Hematopoietic multipotent progenitor cell treated with erythropoietin and hydrocortisone succinate and interleukin-3 and kit ligand, for 4 days (in vitro differentiated cells): ENCODE results near the gene PIK3CG.

Experiments
- DNase-seq: peaks from one replicate; pipeline ENCODE4 v3.0.0-alpha.2; 2015

Gene PIK3CG

DNA sequence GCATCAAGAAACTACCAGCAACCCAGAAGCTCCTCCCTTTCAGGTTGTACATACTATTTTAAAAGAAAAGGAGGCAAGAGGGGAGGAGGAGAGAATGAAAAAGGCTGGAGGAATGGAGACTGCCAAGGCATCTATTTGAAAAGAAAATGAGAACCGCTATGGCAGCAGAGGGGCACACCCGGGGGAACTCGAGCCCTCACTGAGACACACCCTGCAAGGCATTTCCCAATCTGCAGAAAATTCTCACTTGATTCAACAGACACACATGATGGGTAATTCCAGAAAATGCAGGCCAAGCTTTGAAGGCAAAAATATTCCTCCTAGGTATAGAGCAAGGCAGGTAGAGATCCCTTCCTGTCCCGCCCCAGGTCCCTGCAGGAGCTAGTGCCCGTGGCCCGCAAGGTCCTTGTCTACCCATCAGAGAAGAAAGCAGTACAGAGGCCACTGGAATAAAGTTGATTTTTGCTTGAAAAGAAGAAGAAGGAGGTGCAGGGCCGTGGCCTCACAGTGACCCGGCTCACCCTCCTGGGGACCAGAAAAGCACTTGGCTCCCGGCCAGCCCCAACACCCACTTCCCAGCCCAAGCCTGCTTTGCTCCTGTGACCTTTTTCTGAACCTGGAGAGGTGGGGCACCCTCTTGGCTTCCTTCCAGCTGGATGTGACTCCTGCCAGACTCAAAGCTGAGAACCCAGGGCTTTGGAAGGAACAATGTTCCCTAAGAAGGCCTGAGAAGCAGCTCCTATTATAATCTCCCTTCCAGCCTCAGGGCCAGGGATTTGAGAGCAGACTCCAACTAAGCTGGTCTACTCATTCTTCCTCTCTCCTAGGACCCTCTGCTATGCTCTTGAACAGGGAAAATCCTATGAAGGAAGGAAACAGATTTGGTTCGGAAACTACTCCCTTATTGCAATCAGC is 6.2 kb upstream of the PIK3CG start:
- DNase-seq, result peak; percentile 54

DNA sequence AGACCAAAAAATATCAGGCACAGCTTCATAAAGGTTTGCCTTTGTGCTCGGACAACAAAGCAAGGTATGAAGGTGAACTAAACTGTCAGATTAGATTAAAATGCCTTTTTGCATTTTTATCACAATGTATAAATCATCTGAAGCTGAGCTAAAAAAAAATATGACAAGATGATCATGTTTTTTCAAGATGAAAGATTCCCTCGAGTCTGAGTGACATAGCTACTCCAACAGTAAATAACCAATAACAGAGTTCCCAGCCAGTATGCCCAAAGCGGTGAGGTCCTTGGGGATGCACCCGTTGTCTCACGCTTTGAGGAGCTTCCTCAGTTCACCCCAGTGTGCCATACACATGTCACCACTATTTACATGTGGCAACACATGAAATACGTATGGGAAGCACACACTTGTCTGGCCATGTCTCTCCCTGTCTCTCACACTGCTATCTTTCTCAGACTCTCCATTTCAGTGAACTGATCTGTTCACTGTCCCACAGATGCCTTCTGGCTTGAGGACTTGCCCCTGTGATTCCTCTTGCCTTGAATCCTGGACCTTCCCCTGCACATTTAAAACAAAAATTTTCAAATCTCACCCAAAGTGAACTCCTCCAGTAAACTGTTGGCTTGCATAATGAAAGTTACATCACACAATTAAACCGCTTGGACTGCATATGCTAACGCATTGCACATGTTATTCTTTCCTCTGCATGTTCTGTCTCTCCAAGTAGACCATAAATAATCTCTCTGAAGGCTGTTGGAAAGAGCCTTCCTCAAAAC is 2.6 kb upstream of the PIK3CG start:
- peak; percentile 57 for DNase-seq

DNA sequence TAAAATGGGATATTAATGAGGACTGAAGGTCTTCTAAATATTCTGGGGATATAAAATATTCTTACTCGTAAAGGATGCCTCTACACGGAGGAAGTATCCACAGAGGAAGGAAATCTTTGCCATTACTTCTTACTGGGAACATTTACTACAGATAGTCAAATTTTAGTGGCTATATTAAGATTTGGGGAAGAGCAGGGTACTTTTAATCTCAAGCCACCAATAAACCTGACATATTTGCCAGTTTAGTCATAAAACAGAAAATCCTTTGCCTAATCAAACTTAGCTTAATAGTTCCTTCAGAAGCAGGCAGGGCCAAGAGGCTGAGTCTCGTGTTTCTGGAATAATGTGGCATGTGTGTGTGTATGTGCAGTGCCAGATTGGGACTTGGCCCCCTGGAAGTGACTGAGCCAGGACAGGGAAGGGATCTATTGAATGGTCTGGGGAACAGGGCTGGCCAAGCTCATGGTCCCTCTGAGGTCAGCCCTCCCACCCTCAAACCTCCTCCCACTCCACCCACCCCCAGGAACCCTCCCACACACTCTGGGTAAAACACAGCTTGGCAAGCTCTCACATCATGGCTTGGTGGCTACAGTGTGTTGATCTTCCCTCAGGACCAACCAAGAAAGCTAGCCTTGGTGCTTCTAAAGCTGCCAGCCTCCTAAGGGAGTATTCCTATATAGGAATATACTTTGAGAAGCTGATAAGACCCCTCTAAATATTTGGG is 1.6 kb upstream of the PIK3CG start:
- DNase-seq, result no peak

DNA sequence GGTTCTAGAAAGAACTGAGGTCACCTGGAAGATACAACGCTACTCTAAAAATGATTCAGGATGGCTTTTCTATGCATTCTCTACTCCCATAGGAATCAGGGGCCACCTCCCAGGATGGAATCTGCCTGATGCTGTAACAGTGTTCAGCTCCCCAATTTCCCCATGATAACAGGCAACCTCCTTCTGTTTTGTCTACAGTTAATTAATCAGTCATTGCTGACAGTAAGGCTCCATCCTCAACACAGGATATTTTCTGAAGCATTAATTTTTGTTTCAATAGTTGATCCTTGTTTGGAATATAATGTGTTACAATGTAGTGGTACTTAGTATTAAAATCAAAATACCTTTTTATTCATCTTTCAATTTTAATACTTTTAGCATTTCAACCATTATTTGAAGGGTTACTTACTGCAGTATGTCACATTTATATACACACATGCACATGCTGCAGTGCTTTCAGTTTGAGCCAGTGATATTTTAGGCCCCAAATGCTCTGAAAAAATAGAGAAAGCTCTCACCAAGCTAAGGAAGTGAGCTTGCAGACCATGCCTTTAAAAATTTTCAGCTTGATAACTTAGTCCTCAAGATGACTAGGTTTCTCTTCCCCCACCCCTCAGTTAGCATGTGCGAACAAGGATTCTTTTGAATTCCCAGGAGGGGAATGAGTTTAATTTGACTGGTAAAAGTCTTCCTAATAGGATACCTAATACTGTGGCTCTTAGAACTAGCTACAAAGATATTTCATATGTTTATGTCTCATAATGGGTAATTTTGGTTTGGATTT is 592 bp upstream of the PIK3CG start:
- DNase-seq, result no peak

DNA sequence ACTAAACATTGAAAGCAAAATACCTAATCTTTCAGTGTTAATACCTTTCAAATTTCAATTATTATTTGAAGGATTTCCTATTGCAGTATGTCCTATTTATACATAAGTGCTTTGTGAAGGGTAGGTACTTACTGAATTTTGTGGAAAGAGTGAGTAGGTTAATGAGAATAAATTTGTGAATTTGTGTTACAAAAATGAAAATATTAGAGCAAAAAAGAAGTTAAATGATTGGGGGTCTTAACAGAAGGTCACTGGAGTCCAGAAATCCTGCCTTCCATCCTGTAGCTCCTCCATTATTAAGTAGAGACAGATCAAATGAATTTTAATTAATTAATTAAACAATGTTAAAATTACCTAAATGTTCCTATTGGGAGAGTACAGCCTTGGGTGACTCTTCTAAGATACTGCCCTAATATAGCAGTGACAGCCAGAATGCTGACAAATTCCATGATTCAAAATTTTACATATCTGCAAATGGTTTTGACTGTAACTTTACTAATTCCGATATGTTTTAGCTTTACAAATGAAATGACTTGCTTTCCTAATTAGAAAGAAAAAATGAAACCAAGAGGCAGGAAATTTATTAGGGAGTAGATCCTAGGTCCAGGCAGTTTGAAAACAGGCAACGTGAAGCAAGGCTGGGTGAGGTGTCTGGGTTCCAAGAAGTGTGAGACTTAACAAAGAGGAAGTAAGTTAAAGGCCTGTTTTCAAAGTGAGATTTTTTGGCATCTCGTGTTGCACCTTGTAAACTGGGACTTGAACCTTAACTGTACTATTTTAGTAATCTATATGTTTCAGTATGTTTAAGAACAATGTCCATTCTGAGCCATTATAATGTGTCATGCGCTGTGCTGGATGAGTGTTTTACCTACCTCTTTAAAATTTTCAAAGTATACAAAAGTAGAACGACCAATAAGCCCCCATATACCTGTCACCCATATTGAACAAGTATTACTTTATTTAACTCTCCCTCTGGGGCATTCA is 1.5 kb downstream of the PIK3CG start:
- peak; percentile 82 for DNase-seq

DNA sequence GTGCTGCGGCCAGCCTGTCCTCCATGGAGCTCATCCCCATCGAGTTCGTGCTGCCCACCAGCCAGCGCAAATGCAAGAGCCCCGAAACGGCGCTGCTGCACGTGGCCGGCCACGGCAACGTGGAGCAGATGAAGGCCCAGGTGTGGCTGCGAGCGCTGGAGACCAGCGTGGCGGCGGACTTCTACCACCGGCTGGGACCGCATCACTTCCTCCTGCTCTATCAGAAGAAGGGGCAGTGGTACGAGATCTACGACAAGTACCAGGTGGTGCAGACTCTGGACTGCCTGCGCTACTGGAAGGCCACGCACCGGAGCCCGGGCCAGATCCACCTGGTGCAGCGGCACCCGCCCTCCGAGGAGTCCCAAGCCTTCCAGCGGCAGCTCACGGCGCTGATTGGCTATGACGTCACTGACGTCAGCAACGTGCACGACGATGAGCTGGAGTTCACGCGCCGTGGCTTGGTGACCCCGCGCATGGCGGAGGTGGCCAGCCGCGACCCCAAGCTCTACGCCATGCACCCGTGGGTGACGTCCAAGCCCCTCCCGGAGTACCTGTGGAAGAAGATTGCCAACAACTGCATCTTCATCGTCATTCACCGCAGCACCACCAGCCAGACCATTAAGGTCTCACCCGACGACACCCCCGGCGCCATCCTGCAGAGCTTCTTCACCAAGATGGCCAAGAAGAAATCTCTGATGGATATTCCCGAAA is 2.7 kb downstream of the PIK3CG start:
- DNase-seq, result no peak

DNA sequence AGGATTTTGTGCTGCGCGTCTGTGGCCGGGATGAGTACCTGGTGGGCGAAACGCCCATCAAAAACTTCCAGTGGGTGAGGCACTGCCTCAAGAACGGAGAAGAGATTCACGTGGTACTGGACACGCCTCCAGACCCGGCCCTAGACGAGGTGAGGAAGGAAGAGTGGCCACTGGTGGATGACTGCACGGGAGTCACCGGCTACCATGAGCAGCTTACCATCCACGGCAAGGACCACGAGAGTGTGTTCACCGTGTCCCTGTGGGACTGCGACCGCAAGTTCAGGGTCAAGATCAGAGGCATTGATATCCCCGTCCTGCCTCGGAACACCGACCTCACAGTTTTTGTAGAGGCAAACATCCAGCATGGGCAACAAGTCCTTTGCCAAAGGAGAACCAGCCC is 3.3 kb downstream of the PIK3CG start:
- DNase-seq, result no peak

DNA sequence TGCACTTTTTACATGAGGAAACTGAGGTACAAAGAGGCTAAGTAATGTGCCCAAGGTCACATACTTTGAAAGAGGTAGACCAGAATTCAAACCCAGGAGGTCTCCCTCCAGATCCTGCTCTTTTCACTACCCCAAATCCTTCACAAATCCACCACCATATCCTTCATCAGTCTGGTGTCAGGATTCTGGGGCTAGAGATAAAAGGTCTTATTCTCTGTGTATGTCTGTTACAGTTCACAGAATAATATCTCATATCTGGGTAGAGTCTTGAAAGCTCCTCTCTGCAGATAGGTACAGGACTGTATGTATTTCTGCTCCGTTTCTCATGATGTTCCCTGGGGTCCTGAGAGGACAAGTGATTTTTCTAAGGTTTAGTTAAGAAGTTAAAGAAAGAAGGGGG is 4.9 kb downstream of the PIK3CG start:
- no peak for DNase-seq

DNA sequence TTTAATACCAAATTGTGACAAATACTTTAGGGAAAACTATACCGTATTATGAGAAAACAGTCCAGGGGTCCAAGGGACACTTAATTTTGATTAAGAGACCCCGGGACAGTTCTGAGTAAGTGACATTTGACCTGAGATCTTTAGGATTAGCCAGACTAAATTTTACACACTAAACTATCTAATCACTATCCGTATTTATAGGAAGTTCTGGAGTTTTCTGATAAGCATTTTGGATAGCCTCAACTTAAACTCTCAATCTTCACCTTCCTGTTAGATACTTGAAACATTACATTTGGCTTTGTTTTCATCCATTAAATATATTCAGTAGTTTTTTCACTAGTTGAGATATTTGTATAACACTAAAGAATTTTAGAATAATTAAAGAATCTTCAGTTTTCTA is 5.4 kb downstream of the PIK3CG start:
- no peak for DNase-seq

DNA sequence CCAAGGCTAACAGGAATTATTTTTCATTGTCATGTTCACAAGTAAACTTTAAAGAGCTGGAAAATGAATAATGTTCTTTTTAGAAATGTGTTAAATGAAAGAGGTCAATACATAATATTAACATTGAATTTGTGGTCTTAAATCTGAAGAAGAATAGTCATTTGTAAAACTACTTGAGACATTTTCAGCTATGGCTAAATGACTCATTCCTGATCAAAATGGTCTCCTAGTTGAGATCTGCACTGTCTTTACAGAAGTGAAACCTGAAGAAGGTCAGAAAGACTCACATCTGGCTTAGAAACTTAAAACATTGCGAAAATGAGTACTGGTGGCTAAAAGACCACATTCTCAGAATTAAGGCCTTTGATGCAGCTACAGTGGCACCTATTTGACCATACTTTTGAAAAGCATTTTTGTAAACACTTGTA is 5.9 kb downstream of the PIK3CG start:
- peak; percentile 50 for DNase-seq

DNA sequence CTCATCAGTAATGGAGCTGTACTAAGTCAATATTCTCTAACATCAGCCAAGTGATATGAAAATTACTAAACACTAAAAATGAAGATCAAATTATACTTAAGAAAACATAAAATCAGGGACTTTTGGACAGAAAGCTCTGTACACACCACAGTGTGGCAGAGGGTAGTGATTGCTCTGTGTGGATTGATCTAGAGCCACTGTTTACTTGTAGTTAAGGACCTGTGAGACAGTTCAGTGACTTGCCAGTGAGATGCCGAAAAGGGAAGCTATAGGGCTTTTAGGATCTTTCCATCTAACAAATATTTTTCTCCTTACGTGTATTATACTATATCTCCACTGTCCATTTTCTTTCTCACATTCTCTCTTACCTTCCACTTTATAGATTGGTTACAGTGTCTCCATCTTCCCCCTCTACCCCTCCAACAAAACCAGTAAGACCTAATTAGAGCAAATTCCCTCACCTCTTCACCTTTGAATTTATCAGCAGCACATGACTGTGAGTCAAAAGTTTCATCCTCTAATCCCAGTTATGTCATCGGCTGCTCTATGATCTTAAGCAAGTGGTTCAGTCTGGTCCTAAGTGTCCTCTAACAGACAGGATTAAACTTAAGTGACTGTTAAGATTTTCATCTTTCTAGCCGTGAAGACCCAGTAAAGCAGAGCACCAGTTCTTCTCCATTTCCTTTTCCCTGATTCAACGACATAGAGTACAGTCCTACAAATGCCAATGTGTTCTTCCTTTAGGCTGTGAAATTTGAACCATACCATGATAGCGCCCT is 6.9 kb downstream of the PIK3CG start:
- DNase-seq, result no peak

DNA sequence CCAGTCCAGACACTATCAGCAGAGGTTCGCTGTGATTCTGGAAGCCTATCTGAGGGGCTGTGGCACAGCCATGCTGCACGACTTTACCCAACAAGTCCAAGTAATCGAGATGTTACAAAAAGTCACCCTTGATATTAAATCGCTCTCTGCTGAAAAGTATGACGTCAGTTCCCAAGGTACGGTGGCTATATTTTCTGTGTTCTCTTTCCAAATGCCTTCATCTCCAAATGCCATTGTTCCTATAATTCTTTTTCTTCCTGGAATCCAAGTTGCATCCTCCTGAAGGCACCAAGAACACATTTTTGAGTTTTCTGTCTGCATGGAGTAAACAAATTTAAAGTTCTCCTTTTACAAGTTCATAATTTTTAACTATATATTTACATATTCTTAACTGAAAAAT is 7.7 kb downstream of the PIK3CG start:
- DNase-seq, result no peak

DNA sequence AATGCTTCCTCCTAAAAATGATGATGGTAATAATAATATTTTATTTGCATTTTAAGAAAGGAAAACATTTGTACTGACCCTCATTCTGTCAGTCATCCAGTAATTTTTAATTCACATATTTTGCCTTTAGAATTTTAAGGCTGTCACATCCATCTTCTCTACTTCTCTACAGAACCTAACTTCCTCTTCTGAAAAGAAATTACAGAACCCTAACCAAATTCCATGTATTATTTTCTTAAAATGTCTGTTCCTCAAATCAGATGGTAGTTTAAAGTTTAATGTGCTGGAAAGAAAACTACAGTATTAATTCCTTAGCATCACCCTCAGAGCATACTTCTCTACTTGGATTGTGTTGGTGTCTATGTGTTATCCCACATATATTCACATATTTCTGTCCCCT is 9.0 kb downstream of the PIK3CG start:
- DNase-seq, result no peak

DNA sequence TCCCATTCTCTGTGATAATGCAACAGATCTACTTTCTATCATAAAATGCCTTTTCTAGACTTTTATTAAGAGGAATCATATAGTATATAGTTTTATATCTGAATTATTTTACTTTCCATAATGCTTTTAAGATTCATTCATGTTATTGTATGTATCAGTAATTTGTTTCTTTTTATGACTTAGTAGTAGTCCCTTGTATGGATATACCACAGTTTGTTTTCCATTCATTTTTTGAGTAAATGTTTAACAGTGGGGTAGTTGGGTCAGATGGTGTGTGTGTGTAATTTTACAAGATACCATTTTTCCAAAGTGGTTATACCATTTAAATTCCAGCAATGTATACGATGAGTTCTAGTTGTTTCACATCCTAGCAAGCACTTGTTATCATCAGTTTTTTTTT is 10.4 kb downstream of the PIK3CG start:
- no peak for DNase-seq

DNA sequence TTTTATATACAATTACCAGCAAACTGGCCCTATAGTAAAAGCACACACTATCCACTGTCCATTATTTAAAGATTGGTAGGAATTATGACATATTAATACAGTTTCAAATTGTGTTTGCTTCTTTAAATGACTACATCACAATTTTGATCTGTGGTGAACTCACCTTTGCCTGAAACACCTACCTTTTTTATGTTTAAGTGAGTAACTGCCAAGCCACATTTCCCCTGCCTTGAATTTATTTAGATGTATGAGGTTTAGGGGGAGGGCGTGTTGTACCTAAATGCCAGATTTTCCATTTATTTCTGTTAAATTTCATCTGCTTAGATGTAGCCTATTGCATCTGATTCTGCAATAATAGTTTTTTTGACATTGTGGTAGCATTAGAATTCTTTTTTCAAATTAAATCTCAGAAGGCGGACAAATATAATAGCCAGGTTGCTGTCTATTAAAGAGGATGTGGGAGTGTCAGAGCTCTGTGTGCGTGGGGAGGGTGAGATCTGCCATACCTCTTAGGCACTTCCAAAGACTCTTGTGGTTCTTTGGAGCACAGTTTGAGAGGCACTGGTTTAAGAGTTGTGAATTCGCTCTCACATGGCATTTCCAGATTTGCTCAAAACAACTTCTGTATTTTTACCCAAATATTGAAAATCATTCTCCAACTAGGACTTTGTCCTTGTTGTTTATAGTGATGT is 13.8 kb downstream of the PIK3CG start:
- no peak for DNase-seq

DNA sequence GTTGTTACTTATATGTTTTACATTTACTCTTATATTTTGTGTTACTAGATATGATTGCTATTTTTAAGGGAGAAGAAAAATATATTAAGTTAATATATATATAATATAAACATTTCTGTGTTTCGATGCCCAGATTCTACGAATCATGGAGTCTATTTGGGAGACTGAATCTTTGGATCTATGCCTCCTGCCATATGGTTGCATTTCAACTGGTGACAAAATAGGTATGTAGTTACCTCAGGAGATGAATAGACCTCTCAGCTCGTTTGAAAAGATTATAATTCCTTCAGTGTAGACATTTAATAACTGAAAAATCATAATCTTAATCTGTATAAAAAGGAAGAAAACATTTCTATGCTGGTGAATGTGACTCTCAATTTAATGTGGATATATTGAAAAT is 16.9 kb downstream of the PIK3CG start:
- DNase-seq, result no peak

DNA sequence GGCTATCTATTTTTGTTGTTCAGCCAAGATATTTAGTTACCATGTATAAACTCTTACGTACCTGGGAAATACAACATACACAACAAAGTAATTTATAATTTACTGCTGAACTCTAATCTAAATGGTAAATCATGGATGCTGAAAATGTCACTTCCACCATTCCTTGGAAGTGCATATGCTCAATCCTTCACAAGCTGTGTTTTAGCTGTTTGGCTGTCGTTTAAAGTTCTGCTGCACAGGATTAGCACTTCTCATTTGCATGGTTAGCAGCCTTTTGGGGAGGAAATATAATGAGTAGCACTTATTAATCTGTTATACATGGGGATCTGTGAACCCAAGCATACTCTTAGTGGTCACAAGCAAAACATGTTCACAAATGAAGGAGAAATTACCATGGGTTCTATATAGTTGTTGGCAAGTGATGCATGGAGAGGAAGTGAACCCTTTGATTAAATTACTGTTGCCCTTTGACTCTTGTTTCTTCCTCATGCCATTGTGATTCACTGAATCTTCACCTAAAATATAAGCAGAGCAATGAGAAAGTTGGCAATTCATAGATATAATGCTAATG is 18.5 kb downstream of the PIK3CG start:
- DNase-seq, result no peak

DNA sequence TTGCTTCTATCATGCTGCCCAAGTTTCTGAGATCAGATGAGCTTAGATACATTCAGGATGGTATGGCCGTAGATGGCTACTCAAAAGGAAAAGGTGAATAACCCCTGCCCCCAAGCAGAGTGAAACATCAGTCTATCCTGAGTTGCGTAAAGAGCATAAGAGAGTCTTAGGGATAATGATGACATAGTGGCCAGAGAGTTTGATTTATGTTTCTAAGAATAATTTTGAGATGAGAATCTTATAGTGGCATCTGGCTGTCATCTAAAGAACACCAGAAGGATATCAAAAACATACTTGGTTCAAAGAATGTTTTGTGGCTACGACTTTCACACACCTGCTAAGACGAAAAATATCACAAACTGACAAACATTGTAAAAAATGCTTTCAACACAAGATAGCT is 20.6 kb downstream of the PIK3CG start:
- no peak for DNase-seq

DNA sequence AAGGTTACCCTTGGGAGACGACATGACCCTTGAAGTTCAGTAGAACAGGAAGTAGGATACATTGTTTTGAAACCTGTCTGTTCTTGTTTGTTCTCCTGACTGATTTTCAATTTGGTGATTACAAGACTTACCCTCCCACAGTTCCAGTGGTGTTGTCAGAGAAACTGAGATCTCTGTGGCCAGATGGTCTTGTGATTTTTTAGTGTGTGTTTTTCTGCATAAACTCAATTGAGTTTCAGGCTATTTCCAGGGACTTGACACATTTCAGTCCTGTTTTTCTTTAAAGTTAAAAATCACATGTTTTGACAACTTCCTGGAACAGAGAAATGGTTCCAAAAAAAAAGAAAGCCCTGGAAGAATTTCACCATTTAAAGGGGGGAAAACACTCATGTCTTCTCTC is 22.3 kb downstream of the PIK3CG start:
- DNase-seq, result no peak
